AG09319 (cell line): Measurements from ENCODE around the gene DNAH5.

Source experiments
- DNase-seq: peaks from one replicate; pipeline ENCODE4 v3.0.0-alpha.2; 2010; ENCODE audit warnings: low read depth; ENCODE audit errors: extremely low read depth
- TF ChIP-seq, protein P1 (sequence below): IDR thresholded peaks from 2 replicates; pipeline ENCODE4 v1.5.1; 2011; ENCODE audit warnings: low read depth, mild to moderate bottlenecking, inconsistent platforms, low read length, moderate library complexity

Gene DNAH5

GRCh38 chr5:13941468-13941867, 3.0 kb downstream of the DNAH5 start:
- no peak for DNase-seq
- TF ChIP-seq, protein P1, sequence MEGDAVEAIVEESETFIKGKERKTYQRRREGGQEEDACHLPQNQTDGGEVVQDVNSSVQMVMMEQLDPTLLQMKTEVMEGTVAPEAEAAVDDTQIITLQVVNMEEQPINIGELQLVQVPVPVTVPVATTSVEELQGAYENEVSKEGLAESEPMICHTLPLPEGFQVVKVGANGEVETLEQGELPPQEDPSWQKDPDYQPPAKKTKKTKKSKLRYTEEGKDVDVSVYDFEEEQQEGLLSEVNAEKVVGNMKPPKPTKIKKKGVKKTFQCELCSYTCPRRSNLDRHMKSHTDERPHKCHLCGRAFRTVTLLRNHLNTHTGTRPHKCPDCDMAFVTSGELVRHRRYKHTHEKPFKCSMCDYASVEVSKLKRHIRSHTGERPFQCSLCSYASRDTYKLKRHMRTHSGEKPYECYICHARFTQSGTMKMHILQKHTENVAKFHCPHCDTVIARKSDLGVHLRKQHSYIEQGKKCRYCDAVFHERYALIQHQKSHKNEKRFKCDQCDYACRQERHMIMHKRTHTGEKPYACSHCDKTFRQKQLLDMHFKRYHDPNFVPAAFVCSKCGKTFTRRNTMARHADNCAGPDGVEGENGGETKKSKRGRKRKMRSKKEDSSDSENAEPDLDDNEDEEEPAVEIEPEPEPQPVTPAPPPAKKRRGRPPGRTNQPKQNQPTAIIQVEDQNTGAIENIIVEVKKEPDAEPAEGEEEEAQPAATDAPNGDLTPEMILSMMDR: no peak

- TF ChIP-seq, protein P1: no peak
- DNase-seq: no peak
Measured at GRCh38 chr5:13939638-13940037, 4.8 kb downstream of the DNAH5 start.

DNA sequence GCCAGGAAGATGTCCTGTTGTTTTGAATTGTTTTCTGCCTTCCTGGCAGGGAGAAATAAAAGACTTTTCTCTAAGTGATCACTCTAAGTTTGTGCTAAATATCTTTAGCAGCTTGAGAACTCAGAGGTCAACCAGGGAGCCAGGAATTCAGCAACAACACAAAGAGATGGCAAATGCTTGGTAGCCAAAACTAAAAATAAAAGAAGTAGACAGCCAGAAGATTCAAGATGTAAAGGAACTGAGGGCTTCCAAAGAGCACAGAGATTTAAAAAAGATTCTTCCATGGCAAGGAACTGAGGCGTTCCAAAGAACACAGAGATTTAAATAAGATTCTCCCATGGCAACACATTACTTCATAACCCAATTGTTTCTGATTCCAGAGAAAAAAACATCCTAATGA, 9.6 kb downstream of the DNAH5 start:
- no peak for DNase-seq
- TF ChIP-seq, protein P1: no peak

DNA sequence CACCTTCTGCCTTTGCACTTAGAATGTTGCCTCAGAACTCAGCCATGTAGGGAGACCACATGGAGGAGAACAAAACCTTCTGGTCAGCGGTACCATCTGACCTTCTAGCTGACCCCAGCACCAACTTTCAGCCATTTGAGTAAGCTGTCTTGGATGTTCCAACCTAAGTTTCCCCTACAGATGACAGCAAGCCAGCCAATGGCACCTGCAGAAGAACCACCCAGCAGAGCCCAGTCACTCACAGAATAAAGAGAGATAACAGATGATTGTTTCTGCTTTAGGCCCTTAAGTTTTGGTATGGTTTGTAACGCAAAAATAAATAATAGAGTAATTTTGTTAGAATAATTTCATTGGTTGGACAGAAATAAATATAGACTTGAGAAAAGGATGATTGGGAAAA, 10.4 kb downstream of the DNAH5 start:
- DNase-seq: no peak
- TF ChIP-seq, protein P1: no peak

DNA sequence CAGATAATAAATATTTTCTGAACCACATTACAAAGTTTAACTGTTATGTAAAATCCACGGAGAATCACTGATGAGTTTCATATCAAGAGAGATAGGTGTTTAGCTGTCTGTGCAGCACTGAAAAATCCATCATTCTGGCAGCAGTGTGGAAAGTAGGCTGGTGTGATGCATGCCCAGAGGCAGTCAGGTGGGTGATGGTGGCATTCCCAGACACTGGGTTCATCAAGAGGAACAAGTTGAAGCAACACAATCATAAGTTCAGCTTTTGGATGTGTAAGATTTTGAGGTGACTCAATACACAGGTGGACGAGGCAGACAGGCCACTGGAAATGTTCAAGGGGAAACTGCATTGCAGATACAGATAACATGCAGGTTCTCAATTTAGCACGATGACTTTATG, 11.9 kb downstream of the DNAH5 start:
- TF ChIP-seq, protein P1: no peak
- no peak for DNase-seq

- DNase-seq: no peak
- TF ChIP-seq, protein P1: no peak
Measured at GRCh38 chr5:13932011-13932410, 12.5 kb downstream of the DNAH5 start.

DNA sequence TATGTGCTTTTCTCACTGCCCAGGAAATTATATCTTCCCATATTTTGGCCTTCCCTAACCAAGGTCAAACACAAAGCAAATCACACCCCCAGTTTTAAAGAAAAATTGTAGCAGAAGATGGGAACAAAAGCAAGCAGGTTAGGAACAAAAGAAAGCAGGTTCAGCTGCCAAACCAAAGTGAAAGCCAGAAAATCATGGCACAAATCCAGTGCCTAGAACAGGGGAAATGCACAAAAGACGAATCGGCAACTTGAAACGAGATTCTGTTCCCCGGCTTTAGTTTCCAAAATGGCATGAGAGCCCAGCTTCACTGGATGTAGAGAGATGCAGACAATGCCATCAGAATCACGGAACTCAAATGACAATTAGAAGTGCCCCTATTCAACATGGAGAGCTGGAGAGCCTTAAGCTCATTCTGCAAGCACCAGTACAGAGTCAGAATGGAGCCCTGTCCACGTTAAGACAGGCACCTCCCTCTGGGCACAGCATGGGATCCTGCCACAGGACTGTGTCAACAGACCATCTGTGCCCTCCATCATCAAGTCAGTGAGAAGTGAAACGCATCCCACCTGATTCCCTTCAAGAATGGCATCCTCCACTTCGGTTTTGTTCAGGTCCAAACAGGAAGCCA, 13.8 kb downstream of the DNAH5 start:
- no peak for DNase-seq
- TF ChIP-seq, protein P1: no peak
